Measurements from ENCODE around the gene AATF.

AATF gene

DNA sequence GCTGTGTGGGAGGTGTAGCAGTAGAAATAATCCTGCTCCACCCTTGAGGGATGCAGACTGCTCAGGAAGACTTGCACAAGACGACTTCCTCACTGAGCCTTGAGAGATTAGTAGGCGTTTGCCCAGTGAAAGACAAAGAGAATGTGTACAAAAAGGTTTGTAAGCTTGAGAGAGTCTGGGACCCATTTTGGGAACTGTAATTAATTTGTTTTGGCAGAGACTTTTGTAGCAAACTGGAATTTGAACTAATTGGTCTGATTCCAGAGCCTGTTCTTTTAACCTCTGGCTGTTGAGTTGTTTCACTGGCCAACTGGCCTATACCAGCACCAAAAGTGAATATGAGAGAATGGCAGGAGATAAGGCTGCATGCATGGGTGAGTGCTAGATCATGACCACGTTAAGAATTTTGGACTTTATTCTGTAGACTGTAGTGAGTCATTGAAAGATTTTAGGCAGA lies 75.5 kb downstream of the AATF start:
- ChIA-PET POLR2A (no interaction called here), CTCF (no interaction called here)
- DNase-seq (ENCODE audit: extremely low spot score): no peak
- TF ChIP-seq ARNT (IDR thresholded peaks at IDR 0.05) (no peak), SP1 (IDR thresholded peaks at IDR 0.05) (no peak), ELF4 (IDR thresholded peaks at IDR 0.05) (no peak), FOXA1 (IDR thresholded peaks at IDR 0.05) (no peak), L3MBTL2 (conservative IDR thresholded peaks at IDR 0.05) (no peak), CTBP1 (IDR thresholded peaks at IDR 0.05; ENCODE audit: borderline replicate concordance) (no peak), BHLHE40 (IDR thresholded peaks at IDR 0.05; ENCODE audit: borderline replicate concordance) (no peak), PKNOX1 (IDR thresholded peaks at IDR 0.05) (no peak), SUZ12 (IDR thresholded peaks at IDR 0.05) (no peak), FOXK2 (IDR thresholded peaks at IDR 0.05) (no peak), TARDBP (IDR thresholded peaks at IDR 0.05) (no peak)

DNA sequence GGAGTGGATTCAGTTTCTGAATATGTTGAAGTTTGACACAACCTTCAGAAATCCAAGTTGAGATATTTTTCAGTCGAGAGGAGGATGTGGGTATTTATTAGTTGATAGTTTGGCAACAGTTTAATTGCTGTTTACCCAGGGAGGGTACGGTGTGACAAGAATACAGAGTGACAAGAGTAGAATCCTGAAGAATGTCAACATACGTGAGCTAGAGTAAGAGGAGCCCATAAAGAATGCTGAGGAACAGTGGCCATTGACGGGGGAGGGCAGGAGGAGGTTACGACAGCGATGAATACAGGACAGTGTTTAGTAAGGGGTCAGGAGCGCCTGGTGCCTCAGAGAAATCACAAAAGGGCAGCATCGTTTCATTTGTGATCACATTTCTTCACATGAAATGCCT lies 76.5 kb downstream of the AATF start:
- TF ChIP-seq L3MBTL2 (conservative IDR thresholded peaks at IDR 0.05) (no peak), SP1 (IDR thresholded peaks at IDR 0.05) (no peak), SUZ12 (IDR thresholded peaks at IDR 0.05) (no peak), ELF4 (IDR thresholded peaks at IDR 0.05) (no peak), BHLHE40 (IDR thresholded peaks at IDR 0.05; ENCODE audit: borderline replicate concordance) (no peak), TARDBP (IDR thresholded peaks at IDR 0.05) (no peak), CTBP1 (IDR thresholded peaks at IDR 0.05; ENCODE audit: borderline replicate concordance) (no peak), LEF1 (IDR thresholded peaks at IDR 0.05; ENCODE audit: borderline replicate concordance) (no peak), FOXA1 (IDR thresholded peaks at IDR 0.05) (no peak), PKNOX1 (IDR thresholded peaks at IDR 0.05) (no peak), FOXK2 (IDR thresholded peaks at IDR 0.05) (no peak), NFRKB (IDR thresholded peaks at IDR 0.05) (no peak)
- no peak for DNase-seq (ENCODE audit: extremely low spot score)
- POLR2A ChIA-PET: no interaction called here
- CTCF ChIA-PET: no interaction called here

GRCh38 chr17:37025847-37026530 lies 77.2 kb downstream of the AATF start:
- no peak for TF ChIP-seq LEF1 (IDR thresholded peaks at IDR 0.05; ENCODE audit: borderline replicate concordance)
- TF ChIP-seq PKNOX1 (IDR thresholded peaks at IDR 0.05): no peak
- no peak for TF ChIP-seq NFRKB (IDR thresholded peaks at IDR 0.05)
- TF ChIP-seq ZNF384 (IDR thresholded peaks at IDR 0.05): no peak
- no peak for TF ChIP-seq HDGF (IDR thresholded peaks at IDR 0.05; ENCODE audit: borderline replicate concordance)
- no peak for TF ChIP-seq ELF4 (IDR thresholded peaks at IDR 0.05)
- TF ChIP-seq TARDBP (IDR thresholded peaks at IDR 0.05): no peak
- TF ChIP-seq FOXK2 (IDR thresholded peaks at IDR 0.05): no peak
- CTCF ChIA-PET: no interaction called here
- POLR2A ChIA-PET: no interaction called here
- no peak for DNase-seq (ENCODE audit: extremely low spot score)

- ChIA-PET CTCF (no interaction called here), POLR2A (no interaction called here)
- TF ChIP-seq FOXM1 (IDR thresholded peaks at IDR 0.05; ENCODE audit: borderline replicate concordance) (no peak), CTBP1 (IDR thresholded peaks at IDR 0.05; ENCODE audit: borderline replicate concordance) (no peak)
- DNase-seq (ENCODE audit: extremely low spot score): no peak
Measured at GRCh38 chr17:37026531-37026869, 77.7 kb downstream of the AATF start.

- CTCF ChIA-PET: interaction anchor here (1.4 kb wide), 1 partner anchor 20 kb away, joined by 3 read pairs; no protein-coding TSS in a partner anchor
- DNase-seq (ENCODE audit: extremely low spot score): no peak
- no peak for TF ChIP-seq NFRKB (IDR thresholded peaks at IDR 0.05)
- no peak for TF ChIP-seq HDGF (IDR thresholded peaks at IDR 0.05; ENCODE audit: borderline replicate concordance)
- TF ChIP-seq PKNOX1 (IDR thresholded peaks at IDR 0.05): no peak
- TF ChIP-seq SP1 (IDR thresholded peaks at IDR 0.05): no peak
- no peak for TF ChIP-seq SUZ12 (IDR thresholded peaks at IDR 0.05)
- no peak for TF ChIP-seq ELF4 (IDR thresholded peaks at IDR 0.05)
- no peak for TF ChIP-seq TARDBP (IDR thresholded peaks at IDR 0.05)
- TF ChIP-seq L3MBTL2 (conservative IDR thresholded peaks at IDR 0.05): no peak
- no peak for TF ChIP-seq ARNT (IDR thresholded peaks at IDR 0.05)
- no peak for TF ChIP-seq BHLHE40 (IDR thresholded peaks at IDR 0.05; ENCODE audit: borderline replicate concordance)
- no peak for TF ChIP-seq FOXM1 (IDR thresholded peaks at IDR 0.05; ENCODE audit: borderline replicate concordance)
- TF ChIP-seq FOXK2 (IDR thresholded peaks at IDR 0.05): no peak
- no peak for TF ChIP-seq FOXA1 (IDR thresholded peaks at IDR 0.05)
- TF ChIP-seq ZNF384 (IDR thresholded peaks at IDR 0.05): no peak
- POLR2A ChIA-PET: no interaction called here
Measured at GRCh38 chr17:37028040-37028439, 79.3 kb downstream of the AATF start.

GRCh38 chr17:37031493-37032083 lies 82.8 kb downstream of the AATF start:
- no peak for DNase-seq (ENCODE audit: extremely low spot score)
- TF ChIP-seq FOXA1 (IDR thresholded peaks at IDR 0.05) (no peak), FOXK2 (IDR thresholded peaks at IDR 0.05) (no peak), PKNOX1 (IDR thresholded peaks at IDR 0.05) (no peak), TARDBP (IDR thresholded peaks at IDR 0.05) (no peak), NFRKB (IDR thresholded peaks at IDR 0.05) (no peak), L3MBTL2 (conservative IDR thresholded peaks at IDR 0.05) (no peak), SUZ12 (IDR thresholded peaks at IDR 0.05) (no peak), BHLHE40 (IDR thresholded peaks at IDR 0.05; ENCODE audit: borderline replicate concordance) (no peak), ELF4 (IDR thresholded peaks at IDR 0.05) (no peak), SP1 (IDR thresholded peaks at IDR 0.05) (no peak), FOXM1 (IDR thresholded peaks at IDR 0.05; ENCODE audit: borderline replicate concordance) (no peak)
- POLR2A ChIA-PET: no interaction called here
- CTCF ChIA-PET: no interaction called here
